Osteoblast (primary cell): Measurements from ENCODE around the gene INAFM2. TPM values are rescaled to one million over a fixed set of nuclear protein-coding genes. Genes with fewer than 3 reads are reported as not detected.

Experiments
- DNase-seq: peaks from one replicate; pipeline ENCODE4 v3.0.0; 2011; ENCODE audit warnings: low spot score, mixed read lengths; ENCODE audit not compliant: insufficient read length; ENCODE audit errors: missing footprints
- H2AFZ ChIP-seq: 2 replicates; pipeline ENCODE4 v1.6.0; 2011; ENCODE audit warnings: mild to moderate bottlenecking, low read length
- H3K27ac ChIP-seq: 2 replicates; pipeline ENCODE4 v1.5.1; 2011; ENCODE audit warnings: mild to moderate bottlenecking, low read depth, low read length, moderate library complexity
- H3K27me3 ChIP-seq: 2 replicates; pipeline ENCODE4 v1.6.0; 2012; ENCODE audit warnings: mild to moderate bottlenecking, control low read depth, inconsistent platforms, low read length, moderate library complexity; ENCODE audit not compliant: insufficient read depth
- H3K36me3 ChIP-seq: 2 replicates; pipeline ENCODE4 v1.5.1; 2011; ENCODE audit warnings: mild to moderate bottlenecking, low read length, control low read depth, moderate library complexity; ENCODE audit not compliant: insufficient read depth
- H3K4me1 ChIP-seq: 2 replicates; pipeline ENCODE4 v1.5.1; 2011; ENCODE audit warnings: mild to moderate bottlenecking, low read length, control low read depth, moderate library complexity; ENCODE audit not compliant: insufficient read depth
- H3K4me2 ChIP-seq: 2 replicates; pipeline ENCODE4 v1.6.0; 2011; ENCODE audit warnings: mild to moderate bottlenecking, low read length; ENCODE audit not compliant: insufficient read depth
- H3K4me3 ChIP-seq: fragments of 200-600 bp; sonication (generic); 3 replicates; pipeline ENCODE4 v1.5.1; 2012; ENCODE audit warnings: mild to moderate bottlenecking, low read length, inconsistent platforms; ENCODE audit not compliant: insufficient read depth
- H3K79me2 ChIP-seq: 2 replicates; pipeline ENCODE4 v1.6.0; 2012; ENCODE audit warnings: mild to moderate bottlenecking, low read length, control low read depth, inconsistent platforms; ENCODE audit not compliant: insufficient read depth
- H3K9me3 ChIP-seq: 2 replicates; pipeline ENCODE4 v1.5.1; 2011; ENCODE audit warnings: low read depth, low read length, control low read depth
- H4K20me1 ChIP-seq: 2 replicates; pipeline ENCODE4 v1.6.0; 2012; ENCODE audit warnings: mild to moderate bottlenecking, low read length, control low read depth; ENCODE audit not compliant: insufficient read depth
- CTCF ChIP-seq: IDR thresholded peaks from 2 replicates; pipeline ENCODE4 v1.5.1; 2011; ENCODE audit warnings: mild to moderate bottlenecking, low read depth, low read length, moderate library complexity; ENCODE audit errors: extremely low read depth
- total RNA-seq: library from RNA; depleted of rRNA; stranded (reverse); fragments of >200 nt; gene quantifications from 2 replicates; pipeline ENCODE4 v1.2.3, GENCODE V29; 2012

Gene INAFM2
- total RNA-seq, 1 donor = 17.7 TPM

- Histone ChIP-seq H3K4me1 (peaks cover 4% of the 10 kb centered on the region), H3K36me3 (no peaks in the 10 kb centered on the region), H3K27me3 (peaks cover 12% of the 10 kb centered on the region), H3K9me3 (no peaks in the 10 kb centered on the region), H3K79me2 (no peaks in the 10 kb centered on the region), H2AFZ (no peak overlapping the region), H3K4me3 (no peak overlapping the region), H4K20me1 (no peaks in the 10 kb centered on the region), H3K27ac (no peak overlapping the region), H3K4me2 (no peak overlapping the region)
- TF ChIP-seq CTCF = no peak
- DNase-seq = peak; percentile 84
Observed at GRCh38 chr15:40364251-40364650, 40.8 kb downstream of the INAFM2 start.

- Histone ChIP-seq H3K4me2 (no peak overlapping the region), H3K9me3 (no peaks in the 10 kb centered on the region), H4K20me1 (no peaks in the 10 kb centered on the region), H3K4me3 (no peak overlapping the region), H3K4me1 (peaks cover 4% of the 10 kb centered on the region), H2AFZ (no peak overlapping the region), H3K79me2 (no peaks in the 10 kb centered on the region), H3K27me3 (peaks cover 10% of the 10 kb centered on the region), H3K27ac (no peak overlapping the region), H3K36me3 (no peaks in the 10 kb centered on the region)
- no peak for TF ChIP-seq CTCF
- DNase-seq = peak; percentile 61
Observed at GRCh38 chr15:40365016-40365415, 41.5 kb downstream of the INAFM2 start.

GRCh38 chr15:40365624-40366456 is 42.3 kb downstream of the INAFM2 start:
- H2AFZ ChIP-seq = no peak overlapping the region
- H3K36me3 ChIP-seq = no peaks in the 10 kb centered on the region
- H3K4me2 ChIP-seq = no peak overlapping the region
- no peak overlapping the region for H3K4me3 ChIP-seq
- H3K27me3 ChIP-seq = peaks cover 10% of the 10 kb centered on the region
- H3K9me3 ChIP-seq = no peaks in the 10 kb centered on the region
- H3K79me2 ChIP-seq = no peaks in the 10 kb centered on the region
- DNase-seq = peak; percentile 77
- no peaks in the 10 kb centered on the region for H4K20me1 ChIP-seq
- TF ChIP-seq CTCF = no peak
- peaks cover 4% of the 10 kb centered on the region for H3K4me1 ChIP-seq
- no peak overlapping the region for H3K27ac ChIP-seq

- Histone ChIP-seq H3K4me1 (peaks cover 4% of the 10 kb centered on the region), H3K9me3 (no peaks in the 10 kb centered on the region), H3K79me2 (no peaks in the 10 kb centered on the region), H3K4me2 (no peak overlapping the region), H3K27ac (no peak overlapping the region), H2AFZ (no peak overlapping the region), H4K20me1 (no peaks in the 10 kb centered on the region), H3K27me3 (peaks cover 5% of the 10 kb centered on the region), H3K36me3 (no peaks in the 10 kb centered on the region), H3K4me3 (no peak overlapping the region)
- no peak for TF ChIP-seq CTCF
- peak; percentile 53 for DNase-seq
Observed at GRCh38 chr15:40366457-40367370, 43.2 kb downstream of the INAFM2 start.
